PC-3 (cell line): Measurements from ENCODE around the gene AGAP1. TPM values are rescaled to one million over a fixed set of nuclear protein-coding genes. Genes with fewer than 3 reads are reported as not detected.

Experiments
- ATAC-seq: fragments of 200-7000 bp; cut with Tn5 transposase; 2 replicates; pipeline ENCODE4 v1.9.1; 2020; ENCODE audit warnings: mild to moderate bottlenecking, moderate library complexity
- BruUV-seq: library from RNA; stranded (reverse); fragments of 400-500 nt; replicated peaks from 2 replicates; lab custom pipeline; 2021; lab: Mats Ljungman, UMichigan
- CTCF ChIA-PET: fragments of 300-600 bp; sonication (Branson Sonifier 250); formaldehyde crosslinking; loops from one replicate; lab custom pipeline; 2022; ENCODE audit warnings: antibody characterized with exemption; lab: Charles Lee
- POLR2A ChIA-PET: fragments of 300-600 bp; sonication (Branson Sonifier 250); formaldehyde crosslinking; loops from one replicate; lab custom pipeline; 2022; ENCODE audit warnings: antibody characterized with exemption; ENCODE audit not compliant: unreplicated experiment; lab: Charles Lee
- DNase-seq: peaks from one replicate; pipeline ENCODE4 v3.0.0-alpha.2; 2015
- H2AFZ ChIP-seq: fragments of 300-600 bp; sonication (generic); 2 replicates; pipeline ENCODE4 v1.6.0; 2016; ENCODE audit warnings: antibody characterized with exemption, low read length
- H3F3A ChIP-seq: fragments of 300-600 bp; sonication (generic); one replicate; pipeline ENCODE4 v1.6.0; 2017; ENCODE audit warnings: antibody characterized with exemption, low read length, control low read depth, mild to moderate bottlenecking; ENCODE audit not compliant: unreplicated experiment
- H3K27ac ChIP-seq: fragments of 300-600 bp; sonication (generic); 2 replicates; pipeline ENCODE4 v1.5.1; 2016; ENCODE audit warnings: mild to moderate bottlenecking, low read length
- H3K27me3 ChIP-seq: fragments of 300-600 bp; sonication (generic); 2 replicates; pipeline ENCODE4 v1.6.1; 2016; ENCODE audit warnings: low read length, mixed read lengths
- H3K36me3 ChIP-seq: fragments of 300-600 bp; sonication (generic); 2 replicates; pipeline ENCODE4 v1.6.1; 2016; ENCODE audit warnings: low read depth, mixed run types, low read length, mixed read lengths
- H3K4me1 ChIP-seq: fragments of 300-600 bp; sonication (generic); 2 replicates; pipeline ENCODE4 v1.5.1; 2016; ENCODE audit warnings: low read length; ENCODE audit not compliant: insufficient read depth
- H3K4me2 ChIP-seq: fragments of 300-600 bp; sonication (generic); 2 replicates; pipeline ENCODE4 v1.6.0; 2016; ENCODE audit warnings: low read length
- H3K4me3 ChIP-seq: fragments of 300-600 bp; sonication (generic); 2 replicates; pipeline ENCODE4 v1.5.1; 2016; ENCODE audit warnings: mild to moderate bottlenecking, low read length, mixed read lengths
- H3K79me2 ChIP-seq: fragments of 300-600 bp; sonication (generic); 2 replicates; pipeline ENCODE4 v1.6.1; 2017; ENCODE audit warnings: low read length, mixed read lengths
- H3K9ac ChIP-seq: fragments of 300-600 bp; sonication (generic); 2 replicates; pipeline ENCODE4 v1.6.0; 2016; ENCODE audit warnings: mild to moderate bottlenecking, low read length
- H3K9me2 ChIP-seq: fragments of 300-600 bp; sonication (generic); replicated peaks from 2 replicates; pipeline ENCODE4 v1.6.1; 2016; ENCODE audit warnings: mixed run types, low read length, mixed read lengths
- H3K9me3 ChIP-seq: fragments of 300-600 bp; sonication (generic); 2 replicates; pipeline ENCODE4 v1.6.1; 2016; ENCODE audit warnings: low read length, mixed read lengths
- H4K20me1 ChIP-seq: fragments of 300-600 bp; sonication (generic); 2 replicates; pipeline ENCODE4 v1.6.1; 2016; ENCODE audit warnings: low read length, mixed read lengths
- CTCF ChIP-seq: fragments of 300-600 bp; sonication (generic); conservative IDR thresholded peaks from 2 replicates; pipeline ENCODE4 v1.5.1; 2017; ENCODE audit warnings: antibody characterized with exemption, low read depth, mild to moderate bottlenecking, low read length
- EZH2 ChIP-seq: fragments of 300-600 bp; sonication (generic); IDR thresholded peaks from one replicate; pipeline ENCODE4 v1.6.1; 2017; ENCODE audit warnings: antibody characterized with exemption, mild to moderate bottlenecking, low read length; ENCODE audit not compliant: unreplicated experiment
- EZH2phosphoT487 ChIP-seq: fragments of 300-600 bp; sonication (generic); IDR thresholded peaks from 2 replicates; pipeline ENCODE4 v1.6.1; 2018; ENCODE audit warnings: mild to moderate bottlenecking, antibody characterized with exemption, low read length, borderline replicate concordance
- intact Hi-C: fragments of 100-400 bp; cut with micrococcal nuclease; formaldehyde crosslinking; loops from 2 replicates; pipeline ENCODE4 v1.9.0; 2023
- total RNA-seq: library from RNA; depleted of rRNA; stranded (reverse); fragments of >200 nt; gene quantifications from 2 replicates; pipeline ENCODE4 v1.2.3, GENCODE V29; 2014

The AGAP1 gene
- total RNA-seq, 1 experiment from 2014 or later = 31.0 TPM

- intact Hi-C loops = no loop called here
- Histone ChIP-seq H3K27me3 (no peaks in the 10 kb centered on the region), H3K27ac (no peak overlapping the region), H3F3A (no peaks in the 10 kb centered on the region), H3K4me1 (peaks cover 25% of the 10 kb centered on the region), H3K9me3 (no peaks in the 10 kb centered on the region), H3K36me3 (no peaks in the 10 kb centered on the region), H3K9ac (no peak overlapping the region), H2AFZ (no peak overlapping the region), H3K9me2 (no peaks in the 10 kb centered on the region), H3K4me3 (no peak overlapping the region), H4K20me1 (peaks cover 16% of the 10 kb centered on the region; the same call in 1 of the 2 replicates), H3K79me2 (peaks cover 99% of the 10 kb centered on the region), H3K4me2 (no peak overlapping the region)
- CTCF ChIA-PET = no interaction called here
- POLR2A ChIA-PET = no interaction called here
- BruUV-seq = no TSS peak
- TF ChIP-seq EZH2phosphoT487 (no peak), CTCF (0 out of 2 replicates have a peak, but pooled peaks have one; percentile 32), EZH2 (no peak)
- ATAC-seq = no peak
- DNase-seq = no peak
These were observed 21.0 kb downstream of the AGAP1 start for GRCh38 chr2:235514627-235515363.

- no peaks in the 10 kb centered on the region for H3K36me3 ChIP-seq
- H4K20me1 ChIP-seq = peaks cover 16% of the 10 kb centered on the region; the same call in 1 of the 2 replicates
- H3K4me1 ChIP-seq = peaks cover 25% of the 10 kb centered on the region
- no peak overlapping the region for H3K9ac ChIP-seq
- H3F3A ChIP-seq = no peaks in the 10 kb centered on the region
- TF ChIP-seq CTCF (no peak), EZH2phosphoT487 (no peak), EZH2 (no peak)
- POLR2A ChIA-PET = no interaction called here
- no peak overlapping the region for H3K4me3 ChIP-seq
- no peaks in the 10 kb centered on the region for H3K9me2 ChIP-seq
- H3K4me2 ChIP-seq = no peak overlapping the region
- H2AFZ ChIP-seq = no peak overlapping the region
- H3K79me2 ChIP-seq = peaks cover 99% of the 10 kb centered on the region
- no TSS peak for BruUV-seq
- CTCF ChIA-PET = no interaction called here
- intact Hi-C loops = no loop called here
- H3K9me3 ChIP-seq = no peaks in the 10 kb centered on the region
- H3K27ac ChIP-seq = no peak overlapping the region
- DNase-seq (no peak), ATAC-seq (no peak)
- no peaks in the 10 kb centered on the region for H3K27me3 ChIP-seq
These were observed 21.5 kb downstream of the AGAP1 start for GRCh38 chr2:235515364-235515742.

GRCh38 chr2:235515821-235516220, 22.0 kb downstream of the AGAP1 start:
- Histone ChIP-seq H3K9ac (no peak overlapping the region), H3F3A (no peaks in the 10 kb centered on the region), H4K20me1 (peaks cover 16% of the 10 kb centered on the region; the same call in 1 of the 2 replicates), H3K36me3 (no peaks in the 10 kb centered on the region), H3K4me1 (peaks cover 25% of the 10 kb centered on the region), H2AFZ (no peak overlapping the region), H3K4me3 (no peak overlapping the region), H3K9me3 (no peaks in the 10 kb centered on the region), H3K27ac (no peak overlapping the region), H3K4me2 (no peak overlapping the region), H3K79me2 (peaks cover 99% of the 10 kb centered on the region), H3K9me2 (no peaks in the 10 kb centered on the region), H3K27me3 (no peaks in the 10 kb centered on the region)
- intact Hi-C loops = no loop called here
- ATAC-seq (no peak), DNase-seq (no peak)
- ChIA-PET CTCF (no interaction called here), POLR2A (no interaction called here)
- no TSS peak for BruUV-seq
- TF ChIP-seq CTCF = no peak
- no peak for TF ChIP-seq EZH2
- no peak for TF ChIP-seq EZH2phosphoT487
